Mucosa of rectum (tissue), 2 donors: ENCODE measurements around the gene EIF2B2.

Experiments used
- H3K27ac ChIP-seq, 2 donors: one replicate each; pipeline ENCODE4 v1.7.0; 2013; ENCODE audit warnings: inconsistent platforms in 2 of 2, low read depth in 2 of 2, low read length in 2 of 2
- H3K27me3 ChIP-seq, 2 donors: one replicate each; pipeline ENCODE4 v1.7.0; 2013; ENCODE audit warnings: low read length in 2 of 2; ENCODE audit not compliant: control insufficient read depth in 2 of 2, insufficient read depth in 2 of 2
- H3K36me3 ChIP-seq, 2 donors: one replicate each; pipeline ENCODE4 v1.7.0; 2013; ENCODE audit warnings: low read length in 2 of 2; ENCODE audit not compliant: control insufficient read depth in 2 of 2, insufficient read depth in 2 of 2
- H3K4me1 ChIP-seq, 2 donors: one replicate each; pipeline ENCODE4 v1.7.0; 2013; ENCODE audit warnings: low read length in 2 of 2, mild to moderate bottlenecking in 1 of 2; ENCODE audit not compliant: control insufficient read depth in 2 of 2, insufficient read depth in 2 of 2
- H3K4me3 ChIP-seq, 2 donors: one replicate each; pipeline ENCODE4 v1.7.0; 2013; ENCODE audit warnings: low read length in 2 of 2
- H3K9ac ChIP-seq, 2 donors: one replicate each; pipeline ENCODE4 v1.7.0; 2013; ENCODE audit warnings: low read length in 2 of 2, low read depth in 1 of 2, mild to moderate bottlenecking in 1 of 2
- H3K9me3 ChIP-seq, 2 donors: one replicate each; pipeline ENCODE4 v1.7.0; 2013; ENCODE audit warnings: low read length in 2 of 2; ENCODE audit not compliant: control insufficient read depth in 2 of 2
- donor health status: healthy.
- donor health status: Normal muscosa, but diverticular disease.

EIF2B2 gene

GRCh38 chr14:75049136-75049535, 46.4 kb downstream of the EIF2B2 start:
- H3K4me3 ChIP-seq = no peak overlapping the region
- H3K9me3 ChIP-seq = no peaks in the 10 kb centered on the region
- H3K4me1 ChIP-seq = peaks cover 2 to 11% of the 10 kb centered on the region in 2 donors
- no peak overlapping the region for H3K9ac ChIP-seq
- no peak overlapping the region for H3K27ac ChIP-seq
- no peaks in the 10 kb centered on the region for H3K36me3 ChIP-seq
- no peaks in the 10 kb centered on the region for H3K27me3 ChIP-seq

GRCh38 chr14:75049731-75050201, 47.0 kb downstream of the EIF2B2 start:
- Histone ChIP-seq H3K27me3 (no peaks in the 10 kb centered on the region), H3K36me3 (no peaks in the 10 kb centered on the region), H3K9ac (no peak overlapping the region), H3K9me3 (no peaks in the 10 kb centered on the region), H3K27ac (no peak overlapping the region), H3K4me1 (peaks cover 2 to 7% of the 10 kb centered on the region in 2 donors), H3K4me3 (no peak overlapping the region)

DNA sequence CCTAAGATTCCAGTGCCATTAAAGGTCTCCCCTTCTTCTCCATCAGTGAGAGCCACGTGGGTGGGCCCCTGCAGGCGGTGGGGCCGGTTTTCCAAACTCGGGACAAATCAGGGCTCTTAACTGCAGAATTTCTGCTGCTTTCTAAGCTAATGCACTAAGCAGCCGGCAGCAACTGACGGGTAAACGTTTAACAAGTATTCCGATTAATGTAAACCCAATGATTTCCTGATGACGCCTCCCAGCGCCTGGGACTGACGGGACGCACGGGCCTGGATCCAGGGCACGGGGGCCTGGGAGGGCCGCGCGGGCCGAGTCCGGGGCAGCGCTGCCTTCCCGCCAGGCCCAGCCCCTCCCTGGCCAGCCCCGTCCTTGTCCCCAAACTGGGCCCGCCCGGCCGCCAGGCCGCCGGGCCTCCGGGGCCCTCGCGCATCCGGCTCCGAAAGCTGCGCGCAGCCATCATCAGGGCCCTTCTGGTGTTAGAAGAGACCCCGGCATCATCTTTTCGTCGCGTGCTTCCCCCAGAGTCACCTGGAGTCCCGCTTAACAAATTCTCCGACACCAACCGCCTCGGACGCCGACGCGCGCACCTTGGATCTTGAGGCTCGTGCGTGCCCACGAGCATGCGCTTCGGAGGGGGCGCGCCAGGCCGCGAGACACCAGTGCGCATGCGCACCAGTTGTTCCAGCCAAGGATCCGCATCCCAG, 48.3 kb downstream of the EIF2B2 start, which contains the start of gene MLH3:
Gene MLH3 (minus strand): TSS at position 616 of the 704 bp plus-strand sequence. CDS start 1,812 bp downstream, outside the sequence.
- Histone ChIP-seq H3K4me3 (peak within 1 kb of the TSS; percentile 78 to 89), H3K9me3 (no peaks in the 10 kb centered on the region), H3K4me1 (peaks cover 2 to 7% of the 10 kb centered on the region in 2 donors), H3K9ac (peak within 1 kb of the TSS; percentile 81 to 82), H3K27ac (peak within 1 kb of the TSS; percentile 84 to 88), H3K27me3 (no peaks in the 10 kb centered on the region), H3K36me3 (no peaks in the 10 kb centered on the region)

GRCh38 chr14:75051556-75051899, 48.8 kb downstream of the EIF2B2 start:
- H3K27me3 ChIP-seq = no peaks in the 10 kb centered on the region
- peak overlapping the region; percentile 78 to 89 for H3K4me3 ChIP-seq
- H3K27ac ChIP-seq = peak overlapping the region in 1 of 2 donors; percentile 84
- peaks cover 2 to 7% of the 10 kb centered on the region in 2 donors for H3K4me1 ChIP-seq
- peak overlapping the region in 1 of 2 donors; percentile 81 for H3K9ac ChIP-seq
- no peaks in the 10 kb centered on the region for H3K9me3 ChIP-seq
- H3K36me3 ChIP-seq = no peaks in the 10 kb centered on the region

- Histone ChIP-seq H3K27me3 (no peaks in the 10 kb centered on the region), H3K4me3 (no peak overlapping the region), H3K9ac (no peak overlapping the region), H3K4me1 (peaks cover 2 to 4% of the 10 kb centered on the region in 2 donors), H3K36me3 (no peaks in the 10 kb centered on the region), H3K27ac (no peak overlapping the region), H3K9me3 (no peaks in the 10 kb centered on the region)
Measured at GRCh38 chr14:75053396-75054291, 50.9 kb downstream of the EIF2B2 start.

- no peaks in the 10 kb centered on the region for H3K27me3 ChIP-seq
- H3K4me1 ChIP-seq = peaks cover 2 to 4% of the 10 kb centered on the region in 2 donors
- H3K9ac ChIP-seq = no peak overlapping the region
- no peaks in the 10 kb centered on the region for H3K9me3 ChIP-seq
- no peaks in the 10 kb centered on the region for H3K36me3 ChIP-seq
- H3K4me3 ChIP-seq = no peak overlapping the region
- H3K27ac ChIP-seq = no peak overlapping the region
Measured at GRCh38 chr14:75054421-75054820, 51.7 kb downstream of the EIF2B2 start.

DNA sequence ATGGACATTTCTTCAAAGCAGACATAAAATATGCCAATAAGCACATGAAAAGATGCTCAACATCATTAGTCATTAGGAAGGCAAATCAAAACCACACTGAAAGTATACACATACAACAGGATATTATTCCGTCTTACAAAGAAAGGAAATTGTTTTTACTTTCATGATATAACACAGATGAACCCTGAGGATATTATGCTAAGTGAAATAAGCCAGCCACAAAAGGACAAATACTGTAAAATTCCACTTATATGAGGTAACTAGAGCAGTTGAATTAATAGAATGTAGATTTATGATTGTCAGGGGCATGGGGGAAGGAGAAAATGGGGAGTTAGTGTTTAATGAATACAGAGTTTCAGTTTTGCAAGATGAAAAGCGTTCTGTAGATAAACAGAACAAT, 56.9 kb downstream of the EIF2B2 start:
- Histone ChIP-seq H3K27ac (no peak overlapping the region), H3K36me3 (peaks cover 0 to 3% of the 10 kb centered on the region in 2 donors), H3K27me3 (no peaks in the 10 kb centered on the region), H3K9me3 (no peaks in the 10 kb centered on the region), H3K4me1 (peaks cover 10% of the 10 kb centered on the region in 2 donors), H3K4me3 (no peak overlapping the region), H3K9ac (no peak overlapping the region)

- H3K27me3 ChIP-seq = no peaks in the 10 kb centered on the region
- H3K27ac ChIP-seq = no peak overlapping the region
- H3K36me3 ChIP-seq = peaks cover 0 to 3% of the 10 kb centered on the region in 2 donors
- no peaks in the 10 kb centered on the region for H3K9me3 ChIP-seq
- peaks cover 10% of the 10 kb centered on the region in 2 donors for H3K4me1 ChIP-seq
- no peak overlapping the region for H3K9ac ChIP-seq
- H3K4me3 ChIP-seq = no peak overlapping the region
Measured at GRCh38 chr14:75060420-75060819, 57.7 kb downstream of the EIF2B2 start.
